Adipocyte (in vitro differentiated cells): ENCODE results near the gene DESI1.
"Not testable (repeated sequence)": the region's sequence is repeated elsewhere in the genome, so short reads cannot be mapped to it uniquely, and the experiment has no call there.

Experiments used
- DNase-seq: peaks from one replicate; pipeline ENCODE4 v3.0.0-alpha.2; 2015; ENCODE audit warnings: low read depth
- H3K27me3 ChIP-seq: replicated peaks from 2 replicates; pipeline ENCODE4 v1.7.0; 2013; ENCODE audit warnings: mild to moderate bottlenecking, low read length, moderate library complexity; ENCODE audit not compliant: control insufficient read depth, insufficient read depth
- H3K36me3 ChIP-seq: 2 replicates; pipeline ENCODE4 v1.7.0; 2013; ENCODE audit warnings: low read length, mild to moderate bottlenecking, moderate library complexity; ENCODE audit not compliant: control insufficient read depth, insufficient read depth, severe bottlenecking
- H3K4me1 ChIP-seq: 2 replicates; pipeline ENCODE4 v1.7.0; 2013; ENCODE audit warnings: mild to moderate bottlenecking, low read length, moderate library complexity; ENCODE audit not compliant: control insufficient read depth, insufficient read depth
- H3K4me3 ChIP-seq: 2 replicates; pipeline ENCODE4 v1.7.0; 2013; ENCODE audit warnings: mild to moderate bottlenecking, low read length, moderate library complexity
- H3K9ac ChIP-seq: 2 replicates; pipeline ENCODE4 v1.7.0; 2013; ENCODE audit warnings: mild to moderate bottlenecking, low read length, moderate library complexity
- H3K9me3 ChIP-seq: 2 replicates; pipeline ENCODE4 v1.7.0; 2013; ENCODE audit warnings: mild to moderate bottlenecking, low read length, moderate library complexity; ENCODE audit not compliant: control insufficient read depth

The DESI1 gene

GRCh38 chr22:41620589-41621098, at the start of gene DESI1:
DESI1 (minus strand) TSS chr22:41621043; CDS start chr22:41620839, 204 bp downstream.
- peak within 1 kb of the TSS; percentile 97 for H3K9ac ChIP-seq
- H3K27me3 ChIP-seq, result no peaks in the 10 kb centered on the region
- peak; percentile 48 for DNase-seq
- no peaks in the 10 kb centered on the region for H3K9me3 ChIP-seq
- H3K36me3 ChIP-seq, result peaks cover 19% of the 10 kb centered on the region
- H3K4me3 ChIP-seq, result peak within 1 kb of the TSS; percentile 98
- H3K4me1 ChIP-seq, result peaks cover 38% of the 10 kb centered on the region

- H3K9ac ChIP-seq, result no peak overlapping the region
- peaks cover 15% of the 10 kb centered on the region for H3K4me1 ChIP-seq
- H3K36me3 ChIP-seq, result peaks cover 26% of the 10 kb centered on the region
- H3K4me3 ChIP-seq, result no peak overlapping the region
- no peaks in the 10 kb centered on the region for H3K27me3 ChIP-seq
- H3K9me3 ChIP-seq, result no peaks in the 10 kb centered on the region
- peak; percentile 35 for DNase-seq
These were observed 48.4 kb upstream of the DESI1 start for GRCh38 chr22:41668971-41669911.

GRCh38 chr22:41664951-41665350, 44.1 kb upstream of the DESI1 start:
- DNase-seq, result no peak
- no peak overlapping the region for H3K4me3 ChIP-seq
- H3K9ac ChIP-seq, result no peak overlapping the region
- peaks cover 55% of the 10 kb centered on the region for H3K36me3 ChIP-seq
- no peaks in the 10 kb centered on the region for H3K9me3 ChIP-seq
- peaks cover 15% of the 10 kb centered on the region for H3K4me1 ChIP-seq
- H3K27me3 ChIP-seq, result no peaks in the 10 kb centered on the region

- no peaks in the 10 kb centered on the region for H3K9me3 ChIP-seq
- no peak overlapping the region for H3K9ac ChIP-seq
- peaks cover 60% of the 10 kb centered on the region for H3K36me3 ChIP-seq
- no peak overlapping the region for H3K4me3 ChIP-seq
- H3K27me3 ChIP-seq, result no peaks in the 10 kb centered on the region
- peaks cover 15% of the 10 kb centered on the region for H3K4me1 ChIP-seq
- DNase-seq, result no peak
These were observed 43.6 kb upstream of the DESI1 start for GRCh38 chr22:41664490-41664889.

- not testable (repeated sequence) for H3K27me3 ChIP-seq, H3K9me3 ChIP-seq, H3K9ac ChIP-seq, H3K4me3 ChIP-seq, DNase-seq
- Histone ChIP-seq H3K4me1 (peaks cover 15% of the 10 kb centered on the region), H3K36me3 (peaks cover 69% of the 10 kb centered on the region)
These were observed 42.8 kb upstream of the DESI1 start for GRCh38 chr22:41663594-41663993.

- Histone ChIP-seq H3K4me1 (peaks cover 4% of the 10 kb centered on the region), H3K9me3 (no peaks in the 10 kb centered on the region), H3K27me3 (no peaks in the 10 kb centered on the region), H3K9ac (no peak overlapping the region), H3K36me3 (peaks cover 88% of the 10 kb centered on the region), H3K4me3 (no peak overlapping the region)
- no peak for DNase-seq
These were observed 40.9 kb upstream of the DESI1 start for GRCh38 chr22:41661713-41662112.

- Histone ChIP-seq H3K27me3 (no peaks in the 10 kb centered on the region), H3K4me1 (no peaks in the 10 kb centered on the region), H3K9ac (no peak overlapping the region), H3K4me3 (no peak overlapping the region), H3K36me3 (peaks cover 94% of the 10 kb centered on the region), H3K9me3 (no peaks in the 10 kb centered on the region)
- no peak for DNase-seq
These were observed 40.2 kb upstream of the DESI1 start for GRCh38 chr22:41661088-41661487.

GRCh38 chr22:41660416-41660815, 39.6 kb upstream of the DESI1 start:
- no peak overlapping the region for H3K9ac ChIP-seq
- DNase-seq, result no peak
- no peak overlapping the region for H3K4me3 ChIP-seq
- peaks cover 100% of the 10 kb centered on the region for H3K36me3 ChIP-seq
- H3K4me1 ChIP-seq, result no peaks in the 10 kb centered on the region
- H3K27me3 ChIP-seq, result no peaks in the 10 kb centered on the region
- no peaks in the 10 kb centered on the region for H3K9me3 ChIP-seq

- no peak for DNase-seq
- H3K36me3 ChIP-seq, result peaks cover 100% of the 10 kb centered on the region
- no peak overlapping the region for H3K9ac ChIP-seq
- no peaks in the 10 kb centered on the region for H3K9me3 ChIP-seq
- no peaks in the 10 kb centered on the region for H3K4me1 ChIP-seq
- no peaks in the 10 kb centered on the region for H3K27me3 ChIP-seq
- no peak overlapping the region for H3K4me3 ChIP-seq
These were observed 39.1 kb upstream of the DESI1 start for GRCh38 chr22:41659941-41660340.

- no peak overlapping the region for H3K4me3 ChIP-seq
- no peaks in the 10 kb centered on the region for H3K27me3 ChIP-seq
- no peak overlapping the region for H3K9ac ChIP-seq
- DNase-seq, result no peak
- no peaks in the 10 kb centered on the region for H3K4me1 ChIP-seq
- H3K9me3 ChIP-seq, result no peaks in the 10 kb centered on the region
- H3K36me3 ChIP-seq, result peaks cover 100% of the 10 kb centered on the region
These were observed 38.0 kb upstream of the DESI1 start for GRCh38 chr22:41658869-41659268.

- Histone ChIP-seq H3K36me3 (peaks cover 100% of the 10 kb centered on the region), H3K27me3 (no peaks in the 10 kb centered on the region), H3K9me3 (no peaks in the 10 kb centered on the region), H3K9ac (no peak overlapping the region), H3K4me1 (no peaks in the 10 kb centered on the region), H3K4me3 (no peak overlapping the region)
- no peak for DNase-seq
These were observed 36.9 kb upstream of the DESI1 start for GRCh38 chr22:41657709-41658108.
